ENCODE data around the gene ZNF747. TPM values are rescaled to one million over a fixed set of nuclear protein-coding genes. Genes with fewer than 3 reads are reported as not detected.

ZNF747 gene
- 5.5 and 7.0 TPM in 2 replicates for total RNA-seq

GRCh38 chr16:30534368-30535105, at the start of gene ZNF747:
Gene ZNF747, minus strand, starts transcription at chr16:30534858. Its CDS starts 179 bp downstream, at chr16:30534679.

DNA sequence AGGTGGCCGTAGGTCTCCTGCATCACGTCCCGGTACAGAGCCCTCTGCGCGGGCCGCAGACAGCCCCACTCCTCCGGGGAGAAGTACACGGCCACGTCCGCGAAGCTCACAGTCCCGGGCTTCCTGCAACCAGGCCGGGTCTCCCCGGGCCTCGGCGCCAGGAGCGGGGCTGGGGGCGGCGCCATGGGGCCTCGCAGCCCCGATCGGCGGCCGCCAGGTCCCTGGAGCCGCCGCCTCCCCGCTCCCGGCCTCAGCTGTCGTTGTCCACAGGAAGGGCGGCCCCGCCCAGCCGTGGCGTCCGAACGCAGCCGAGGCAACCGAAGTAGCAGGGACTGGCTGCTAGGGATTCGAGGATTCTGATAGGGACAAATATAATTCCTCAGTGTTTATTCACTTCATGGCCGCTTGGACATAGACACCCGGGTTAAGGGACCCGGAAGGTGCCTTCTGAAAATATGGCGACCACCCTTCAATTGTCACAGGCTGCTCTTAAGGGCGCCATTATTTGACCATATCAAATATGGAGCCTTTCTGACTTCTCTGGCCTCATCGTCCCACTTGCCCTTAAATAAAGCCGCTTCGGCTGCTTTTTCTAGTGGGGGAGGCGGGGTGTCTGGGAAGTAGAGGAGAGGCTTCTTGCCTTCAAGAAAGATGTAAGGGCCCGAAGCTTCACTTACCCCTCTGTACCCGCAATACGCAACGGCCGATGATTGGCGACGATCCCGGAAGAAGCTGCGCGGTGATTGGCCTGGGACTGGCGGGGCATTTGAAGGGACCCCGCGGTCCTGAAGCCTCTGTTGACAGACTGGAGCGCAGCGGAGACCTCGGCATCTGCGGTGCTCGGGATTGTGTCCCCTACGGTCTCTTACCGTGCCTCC, 37.0 kb upstream of the ZNF747 start, which contains the start of gene ZNF688:
Gene ZNF688, minus strand, starts transcription at position 270 of the 878 bp plus-strand sequence. Its CDS starts 85 bp downstream, at position 185.

GRCh38 chr16:30557957-30558788, 23.5 kb upstream of the ZNF747 start, which contains the start of gene ZNF764:
Gene ZNF764, minus strand, starts transcription at chr16:30558374. Its CDS starts 192 bp downstream, at chr16:30558182.

GRCh38 chr16:30526137-30526822, 8.4 kb downstream of the ZNF747 start, which contains the start of gene ZNF768:
Gene ZNF768, minus strand, starts transcription at chr16:30526566. Its CDS starts 153 bp downstream, at chr16:30526413.

Other genes starting within 250 kb of the ZNF747 start
- gene CD2BP2, start 179.6 kb downstream of the ZNF747 start, total RNA-seq, result 38.1 and 39.5 TPM in 2 replicates
- 35.3 and 37.5 TPM in 2 replicates for gene TBC1D10B, start 164.4 kb downstream of the ZNF747 start, total RNA-seq
- not detected in 2 replicates for gene MYL11, start 160.1 kb downstream of the ZNF747 start, total RNA-seq
- not detected in 2 replicates for gene SEPTIN1, start 152.3 kb downstream of the ZNF747 start, total RNA-seq
- 8.3 and 9.5 TPM in 2 replicates for gene ZNF48, start 139.4 kb downstream of the ZNF747 start, total RNA-seq
- 7.9 and 19.4 TPM in 2 replicates for gene ZNF771, start 127.3 kb downstream of the ZNF747 start, total RNA-seq
- 48.1 and 55.7 TPM in 2 replicates for gene DCTPP1, start 104.8 kb downstream of the ZNF747 start, total RNA-seq
- 18.9 and 19.5 TPM in 2 replicates for gene SEPHS2, start 89.0 kb downstream of the ZNF747 start, total RNA-seq
- gene ITGAL, start 62.1 kb downstream of the ZNF747 start, total RNA-seq, result not detected in 2 replicates
- gene ZNF768, start 8.3 kb downstream of the ZNF747 start, total RNA-seq, result 27.6 and 31.6 TPM in 2 replicates
- gene ZNF764, start 23.5 kb upstream of the ZNF747 start, total RNA-seq, result 6.3 and 8.2 TPM in 2 replicates
- gene ZNF688, start 36.9 kb upstream of the ZNF747 start, total RNA-seq, result 8.7 and 11.8 TPM in 2 replicates
- gene ZNF785, start 50.8 kb upstream of the ZNF747 start, total RNA-seq, result 3.2 and 4.3 TPM in 2 replicates
- 3.4 and 5.5 TPM in 2 replicates for gene ZNF689, start 75.5 kb upstream of the ZNF747 start, total RNA-seq
- 14.7 and 27.7 TPM in 2 replicates for gene PRR14, start 116.1 kb upstream of the ZNF747 start, total RNA-seq
- 21.3 and 29.2 TPM in 2 replicates for gene FBRS, start 123.6 kb upstream of the ZNF747 start, total RNA-seq
- 7.4 and 12.9 TPM in 2 replicates for gene SRCAP, start 164.3 kb upstream of the ZNF747 start, total RNA-seq
- gene PHKG2, start 213.6 kb upstream of the ZNF747 start, total RNA-seq, result 17.9 and 19.8 TPM in 2 replicates
- gene CFAP119, start 227.2 kb upstream of the ZNF747 start, total RNA-seq, result 1.7 and 3.0 TPM in 2 replicates
- gene RNF40, start 227.5 kb upstream of the ZNF747 start, total RNA-seq, result 66.8 and 76.7 TPM in 2 replicates

All from airway epithelial cell (primary cell).